ENCODE results near the gene ARHGEF11.

ARHGEF11 gene

GRCh38 chr1:157007306-157007705 is 38.2 kb downstream of the ARHGEF11 start:
- no peak overlapping the region for H3K14ac ChIP-seq (ENCODE audit: low read length in 2 of 2)
- H3K18ac ChIP-seq (ENCODE audit: low read depth in 1 of 2, low read length in 2 of 2) = no peak overlapping the region
- H3K27ac ChIP-seq (ENCODE audit: low read length, poor library complexity, severe bottlenecking) = no peak overlapping the region
- H4K8ac ChIP-seq (ENCODE audit: low read length) = no peak overlapping the region
- DNase-seq = no peak
- no peak overlapping the region for H2AFZ ChIP-seq (ENCODE audit: low read depth, low read length)
- no peak overlapping the region for H2BK12ac ChIP-seq (ENCODE audit: low read length in 2 of 2)
- H3K27me3 ChIP-seq (ENCODE audit: control insufficient read depth in 1 of 2, insufficient read depth in 1 of 2, low read length in 2 of 2) = no peaks in the 10 kb centered on the region
- H4K91ac ChIP-seq (ENCODE audit: low read length) = no peak overlapping the region
- peaks cover 2% of the 10 kb centered on the region for H3K4me1 ChIP-seq (ENCODE audit: control insufficient read depth, insufficient read depth, low read depth, low read length)
- no peak overlapping the region for H2BK120ac ChIP-seq (ENCODE audit: low read depth, low read length)
- H3K23ac ChIP-seq (ENCODE audit: low read length in 2 of 2) = no peak overlapping the region
- H3K79me1 ChIP-seq (replicated peaks; ENCODE audit: low read length, poor library complexity, severe bottlenecking) = peaks cover 40% of the 10 kb centered on the region
- H2BK15ac ChIP-seq (ENCODE audit: low read depth, poor library complexity, severe bottlenecking) = no peak overlapping the region
- no peak overlapping the region for H3K4me3 ChIP-seq (ENCODE audit: insufficient read depth in 1 of 2, low read depth in 1 of 2, low read length in 2 of 2)
- no peak overlapping the region for H3K9ac ChIP-seq (ENCODE audit: low read length)
- no peak overlapping the region for H3K4ac ChIP-seq (ENCODE audit: low read depth in 1 of 2, low read length in 2 of 2)
- H3K4me2 ChIP-seq (ENCODE audit: low read length, poor library complexity, severe bottlenecking) = no peak overlapping the region
- whole genome bisulfite sequencing = 77% methylated on average over 5 of the region's 5 CpGs
- no peaks in the 10 kb centered on the region for H3K9me3 ChIP-seq (ENCODE audit: control insufficient read depth, low read length)
- H3K36me3 ChIP-seq (ENCODE audit: control insufficient read depth in 1 of 2, insufficient read depth in 2 of 2, low read depth in 1 of 2, low read length in 2 of 2) = no peaks in the 10 kb centered on the region
- no peak overlapping the region for H2BK5ac ChIP-seq (ENCODE audit: low read depth, low read length, poor library complexity, severe bottlenecking)
- H2AK5ac ChIP-seq (ENCODE audit: low read length, severe bottlenecking) = no peak overlapping the region

- no peak overlapping the region for H2BK5ac ChIP-seq (ENCODE audit: low read depth, low read length, poor library complexity, severe bottlenecking)
- no peak overlapping the region for H4K91ac ChIP-seq (ENCODE audit: low read length)
- H2BK12ac ChIP-seq (ENCODE audit: low read length in 2 of 2) = no peak overlapping the region
- H3K79me1 ChIP-seq (replicated peaks; ENCODE audit: low read length, poor library complexity, severe bottlenecking) = peaks cover 46% of the 10 kb centered on the region
- no peak overlapping the region for H3K4me2 ChIP-seq (ENCODE audit: low read length, poor library complexity, severe bottlenecking)
- H3K14ac ChIP-seq (ENCODE audit: low read length in 2 of 2) = peak overlapping the region in 1 of 2 experiments; percentile 88
- no peaks in the 10 kb centered on the region for H3K9me3 ChIP-seq (ENCODE audit: control insufficient read depth, low read length)
- 98% methylated on average over 2 of the region's 2 CpGs for WGBS
- H2BK120ac ChIP-seq (ENCODE audit: low read depth, low read length) = no peak overlapping the region
- no peak for DNase-seq
- H3K4me3 ChIP-seq (ENCODE audit: insufficient read depth in 1 of 2, low read depth in 1 of 2, low read length in 2 of 2) = no peak overlapping the region
- no peak overlapping the region for H2BK15ac ChIP-seq (ENCODE audit: low read depth, poor library complexity, severe bottlenecking)
- H3K4ac ChIP-seq (ENCODE audit: low read depth in 1 of 2, low read length in 2 of 2) = no peak overlapping the region
- no peaks in the 10 kb centered on the region for H3K27me3 ChIP-seq (ENCODE audit: control insufficient read depth in 1 of 2, insufficient read depth in 1 of 2, low read length in 2 of 2)
- no peak overlapping the region for H3K27ac ChIP-seq (ENCODE audit: low read length, poor library complexity, severe bottlenecking)
- no peak overlapping the region for H3K9ac ChIP-seq (ENCODE audit: low read length)
- H3K18ac ChIP-seq (ENCODE audit: low read depth in 1 of 2, low read length in 2 of 2) = no peak overlapping the region
- H4K8ac ChIP-seq (ENCODE audit: low read length) = no peak overlapping the region
- H2AFZ ChIP-seq (ENCODE audit: low read depth, low read length) = no peak overlapping the region
- H3K23ac ChIP-seq (ENCODE audit: low read length in 2 of 2) = no peak overlapping the region
- no peak overlapping the region for H2AK5ac ChIP-seq (ENCODE audit: low read length, severe bottlenecking)
- H3K36me3 ChIP-seq (ENCODE audit: control insufficient read depth in 1 of 2, insufficient read depth in 2 of 2, low read depth in 1 of 2, low read length in 2 of 2) = no peaks in the 10 kb centered on the region
- H3K4me1 ChIP-seq (ENCODE audit: control insufficient read depth, insufficient read depth, low read depth, low read length) = peaks cover 2% of the 10 kb centered on the region
These were observed 38.9 kb downstream of the ARHGEF11 start for GRCh38 chr1:157006676-157007075.

DNA sequence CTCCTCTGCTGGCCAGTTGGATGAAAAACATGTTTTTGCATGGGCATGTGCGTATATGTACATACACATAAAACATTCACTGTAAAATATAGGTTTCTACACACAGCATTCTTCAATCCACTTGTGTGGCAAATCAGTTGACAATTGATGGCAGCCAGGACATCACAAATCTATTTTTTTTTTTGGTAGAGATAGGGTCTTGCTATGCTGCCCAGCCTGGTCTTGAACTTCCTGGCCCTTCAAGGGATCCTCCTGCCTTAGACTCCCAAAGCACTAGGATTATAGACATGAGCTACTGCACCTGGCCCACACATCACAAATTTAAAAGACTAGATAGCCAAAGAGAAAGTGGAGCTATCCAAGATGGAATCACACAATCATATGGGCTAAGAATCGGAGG is 39.6 kb downstream of the ARHGEF11 start:
- Histone ChIP-seq H3K18ac (ENCODE audit: low read depth in 1 of 2, low read length in 2 of 2) (no peak overlapping the region), H3K36me3 (ENCODE audit: control insufficient read depth in 1 of 2, insufficient read depth in 2 of 2, low read depth in 1 of 2, low read length in 2 of 2) (no peaks in the 10 kb centered on the region), H3K4ac (ENCODE audit: low read depth in 1 of 2, low read length in 2 of 2) (no peak overlapping the region), H4K8ac (ENCODE audit: low read length) (no peak overlapping the region), H2AFZ (ENCODE audit: low read depth, low read length) (no peak overlapping the region), H3K27me3 (ENCODE audit: control insufficient read depth in 1 of 2, insufficient read depth in 1 of 2, low read length in 2 of 2) (no peaks in the 10 kb centered on the region), H3K79me1 (replicated peaks; ENCODE audit: low read length, poor library complexity, severe bottlenecking) (peaks cover 50% of the 10 kb centered on the region), H3K27ac (ENCODE audit: low read length, poor library complexity, severe bottlenecking) (no peak overlapping the region), H2BK120ac (ENCODE audit: low read depth, low read length) (no peak overlapping the region), H3K14ac (ENCODE audit: low read length in 2 of 2) (no peak overlapping the region), H3K23ac (ENCODE audit: low read length in 2 of 2) (no peak overlapping the region), H2AK5ac (ENCODE audit: low read length, severe bottlenecking) (no peak overlapping the region), H3K4me1 (ENCODE audit: control insufficient read depth, insufficient read depth, low read depth, low read length) (peaks cover 3% of the 10 kb centered on the region), H2BK15ac (ENCODE audit: low read depth, poor library complexity, severe bottlenecking) (no peak overlapping the region), H2BK5ac (ENCODE audit: low read depth, low read length, poor library complexity, severe bottlenecking) (no peak overlapping the region), H4K91ac (ENCODE audit: low read length) (no peak overlapping the region), H3K4me3 (ENCODE audit: insufficient read depth in 1 of 2, low read depth in 1 of 2, low read length in 2 of 2) (no peak overlapping the region), H3K9me3 (ENCODE audit: control insufficient read depth, low read length) (no peaks in the 10 kb centered on the region), H3K4me2 (ENCODE audit: low read length, poor library complexity, severe bottlenecking) (no peak overlapping the region), H3K9ac (ENCODE audit: low read length) (no peak overlapping the region), H2BK12ac (ENCODE audit: low read length in 2 of 2) (no peak overlapping the region)
- 88% methylated on average over 1 of the region's 2 CpGs for WGBS
- DNase-seq = no peak

GRCh38 chr1:157004806-157005205 is 40.7 kb downstream of the ARHGEF11 start:
- Histone ChIP-seq H2BK5ac (ENCODE audit: low read depth, low read length, poor library complexity, severe bottlenecking) (no peak overlapping the region), H4K8ac (ENCODE audit: low read length) (no peak overlapping the region), H3K36me3 (ENCODE audit: control insufficient read depth in 1 of 2, insufficient read depth in 2 of 2, low read depth in 1 of 2, low read length in 2 of 2) (no peaks in the 10 kb centered on the region), H3K4ac (ENCODE audit: low read depth in 1 of 2, low read length in 2 of 2) (no peak overlapping the region), H4K91ac (ENCODE audit: low read length) (no peak overlapping the region), H3K14ac (ENCODE audit: low read length in 2 of 2) (no peak overlapping the region), H2BK120ac (ENCODE audit: low read depth, low read length) (no peak overlapping the region), H3K9me3 (ENCODE audit: control insufficient read depth, low read length) (no peaks in the 10 kb centered on the region), H3K27me3 (ENCODE audit: control insufficient read depth in 1 of 2, insufficient read depth in 1 of 2, low read length in 2 of 2) (no peaks in the 10 kb centered on the region), H2AK5ac (ENCODE audit: low read length, severe bottlenecking) (no peak overlapping the region), H3K4me3 (ENCODE audit: insufficient read depth in 1 of 2, low read depth in 1 of 2, low read length in 2 of 2) (no peak overlapping the region), H3K4me1 (ENCODE audit: control insufficient read depth, insufficient read depth, low read depth, low read length) (peaks cover 7% of the 10 kb centered on the region), H3K9ac (ENCODE audit: low read length) (no peak overlapping the region), H2AFZ (ENCODE audit: low read depth, low read length) (no peak overlapping the region), H3K18ac (ENCODE audit: low read depth in 1 of 2, low read length in 2 of 2) (no peak overlapping the region), H3K79me1 (replicated peaks; ENCODE audit: low read length, poor library complexity, severe bottlenecking) (peaks cover 54% of the 10 kb centered on the region), H2BK12ac (ENCODE audit: low read length in 2 of 2) (no peak overlapping the region), H3K23ac (ENCODE audit: low read length in 2 of 2) (no peak overlapping the region), H2BK15ac (ENCODE audit: low read depth, poor library complexity, severe bottlenecking) (no peak overlapping the region), H3K4me2 (ENCODE audit: low read length, poor library complexity, severe bottlenecking) (no peak overlapping the region), H3K27ac (ENCODE audit: low read length, poor library complexity, severe bottlenecking) (no peak overlapping the region)
- DNase-seq = peak; percentile 43
- WGBS = 55% methylated on average over 2 of the region's 3 CpGs
